Cortex of kidney (tissue), 1 donor: Measurements from ENCODE around the gene PRIM2.
"Not testable (repeated sequence)": the region's sequence is repeated elsewhere in the genome, so short reads cannot be mapped to it uniquely, and the experiment has no call there.

Experiments used
- DNase-seq: peaks from one replicate; lab custom pipeline; 2025; lab: John Stamatoyannopoulos, UW

The PRIM2 gene

GRCh38 chr6:57505251-57505650, 187.8 kb downstream of the PRIM2 start:
- DNase-seq = not testable (repeated sequence)

- DNase-seq = not testable (repeated sequence)
Measured at GRCh38 chr6:57510390-57510789, 193.0 kb downstream of the PRIM2 start.

- not testable (repeated sequence) for DNase-seq
Measured at GRCh38 chr6:57515171-57515570, 197.7 kb downstream of the PRIM2 start.

GRCh38 chr6:57515845-57516244, 198.4 kb downstream of the PRIM2 start:
- not testable (repeated sequence) for DNase-seq

- not testable (repeated sequence) for DNase-seq
Measured at GRCh38 chr6:57516776-57517175, 199.3 kb downstream of the PRIM2 start.

- not testable (repeated sequence) for DNase-seq
Measured at GRCh38 chr6:57519198-57519597, 201.8 kb downstream of the PRIM2 start.

GRCh38 chr6:57521085-57521484, 203.7 kb downstream of the PRIM2 start:
- not testable (repeated sequence) for DNase-seq

GRCh38 chr6:57523221-57523620, 205.8 kb downstream of the PRIM2 start:
- not testable (repeated sequence) for DNase-seq

- DNase-seq = not testable (repeated sequence)
Measured at GRCh38 chr6:57529755-57530154, 212.3 kb downstream of the PRIM2 start.

- not testable (repeated sequence) for DNase-seq
Measured at GRCh38 chr6:57532660-57533059, 215.2 kb downstream of the PRIM2 start.

- DNase-seq = not testable (repeated sequence)
Measured at GRCh38 chr6:57535121-57535520, 217.7 kb downstream of the PRIM2 start.

- not testable (repeated sequence) for DNase-seq
Measured at GRCh38 chr6:57535994-57536393, 218.6 kb downstream of the PRIM2 start.

GRCh38 chr6:57537916-57538315, 220.5 kb downstream of the PRIM2 start:
- DNase-seq = not testable (repeated sequence)

- not testable (repeated sequence) for DNase-seq
Measured at GRCh38 chr6:57551961-57552360, 234.5 kb downstream of the PRIM2 start.

- not testable (repeated sequence) for DNase-seq
Measured at GRCh38 chr6:57557855-57558254, 240.4 kb downstream of the PRIM2 start.

GRCh38 chr6:57559170-57559569, 241.7 kb downstream of the PRIM2 start:
- not testable (repeated sequence) for DNase-seq

- DNase-seq = not testable (repeated sequence)
Measured at GRCh38 chr6:57562233-57562632, 244.8 kb downstream of the PRIM2 start.

- DNase-seq = not testable (repeated sequence)
Measured at GRCh38 chr6:57572119-57572518, 254.7 kb downstream of the PRIM2 start.

- DNase-seq = not testable (repeated sequence)
Measured at GRCh38 chr6:57572844-57573243, 255.4 kb downstream of the PRIM2 start.

- DNase-seq = not testable (repeated sequence)
Measured at GRCh38 chr6:57577023-57577422, 259.6 kb downstream of the PRIM2 start.

GRCh38 chr6:57579489-57579888, 262.1 kb downstream of the PRIM2 start:
- DNase-seq = not testable (repeated sequence)

GRCh38 chr6:57581586-57581985, 264.2 kb downstream of the PRIM2 start:
- DNase-seq = not testable (repeated sequence)

- not testable (repeated sequence) for DNase-seq
Measured at GRCh38 chr6:57601105-57601504, 283.7 kb downstream of the PRIM2 start.

- not testable (repeated sequence) for DNase-seq
Measured at GRCh38 chr6:57605303-57605702, 287.9 kb downstream of the PRIM2 start.
